ENCODE results near the gene COL4A1.

COL4A1 gene

GRCh38 chr13:110176431-110176830 is 130.5 kb downstream of the COL4A1 start:
- in situ Hi-C loops (cut with MboI; ENCODE audit: low sequenced_read_pairs) = no loop called here

GRCh38 chr13:110173247-110173818 is 133.6 kb downstream of the COL4A1 start:
- in situ Hi-C loops (cut with MboI; ENCODE audit: low sequenced_read_pairs) = no loop called here

DNA sequence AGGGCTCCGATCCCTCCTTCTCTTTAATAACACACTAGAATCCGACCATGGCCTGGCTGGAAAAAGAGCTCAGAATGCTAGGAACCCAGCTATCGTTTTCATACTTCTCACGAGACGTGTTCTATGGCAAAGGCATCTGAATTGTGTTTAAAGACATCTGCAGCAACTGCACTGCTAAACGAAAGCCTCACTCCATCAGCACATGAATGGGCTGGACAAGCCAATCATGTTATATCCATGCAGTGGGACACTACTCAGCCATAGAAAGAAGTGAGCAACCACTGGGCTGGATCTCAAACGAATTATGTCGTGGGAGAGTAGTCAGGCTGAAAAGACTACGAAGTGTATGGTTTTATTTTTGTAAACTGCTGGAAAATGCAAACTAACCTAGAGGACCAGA is 136.1 kb downstream of the COL4A1 start:
- in situ Hi-C loops (cut with MboI; ENCODE audit: low sequenced_read_pairs) = no loop called here

GRCh38 chr13:110170020-110170790 is 136.8 kb downstream of the COL4A1 start:
- in situ Hi-C loops (cut with MboI; ENCODE audit: low sequenced_read_pairs) = no loop called here

DNA sequence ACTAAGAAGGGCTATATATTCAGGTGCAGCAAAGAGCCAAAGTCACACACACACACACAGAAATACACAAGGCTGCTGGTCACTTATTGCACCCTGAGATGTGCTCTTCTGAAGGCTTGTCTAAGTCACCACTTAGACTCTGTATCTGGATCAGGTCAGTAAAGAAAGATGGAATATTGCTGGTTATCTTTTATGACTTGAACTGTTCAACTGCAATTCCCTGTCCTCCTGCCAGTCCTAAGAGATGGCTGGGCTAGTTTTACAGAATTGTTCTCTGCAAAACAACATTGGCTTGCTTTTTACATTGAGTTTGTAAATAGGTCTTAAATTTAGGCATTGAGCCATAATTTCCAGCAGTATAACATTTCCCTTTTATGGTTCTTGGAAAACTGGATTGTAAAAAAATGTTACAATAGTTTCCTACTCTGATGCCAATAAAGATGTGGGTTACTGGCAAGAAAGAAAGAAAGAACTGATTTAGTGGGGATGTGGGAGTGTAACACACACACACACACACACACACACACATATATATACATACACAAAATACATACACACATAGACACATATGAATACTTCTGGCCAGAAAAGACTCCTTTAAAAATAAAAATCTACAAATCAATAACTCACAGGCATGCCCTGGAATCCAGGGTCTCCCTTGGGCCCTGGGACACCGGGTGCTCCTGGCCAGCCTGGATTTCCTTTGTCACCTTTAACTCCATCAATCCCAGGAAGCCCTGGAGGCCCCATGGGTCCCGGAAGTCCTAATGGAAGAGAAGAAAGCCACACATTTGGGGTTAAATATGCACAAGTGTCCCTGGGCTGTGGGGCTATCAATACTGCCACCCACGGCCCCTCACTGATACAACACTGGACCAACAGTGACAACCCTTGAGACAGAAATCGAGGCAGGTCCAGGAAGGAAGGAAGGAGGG is 137.7 kb downstream of the COL4A1 start:
- in situ Hi-C loops (cut with MboI; ENCODE audit: low sequenced_read_pairs) = no loop called here

GRCh38 chr13:110166598-110166997 is 140.4 kb downstream of the COL4A1 start:
- in situ Hi-C loops (cut with MboI; ENCODE audit: low sequenced_read_pairs) = no loop called here

- in situ Hi-C loops (cut with MboI; ENCODE audit: low sequenced_read_pairs) = no loop called here
These were observed 142.3 kb downstream of the COL4A1 start for GRCh38 chr13:110164706-110165105.

- in situ Hi-C loops (cut with MboI; ENCODE audit: low sequenced_read_pairs) = no loop called here
These were observed 143.9 kb downstream of the COL4A1 start for GRCh38 chr13:110162866-110163658.

- in situ Hi-C loops (cut with MboI; ENCODE audit: low sequenced_read_pairs) = no loop called here
These were observed 144.9 kb downstream of the COL4A1 start for GRCh38 chr13:110162053-110162452.

DNA sequence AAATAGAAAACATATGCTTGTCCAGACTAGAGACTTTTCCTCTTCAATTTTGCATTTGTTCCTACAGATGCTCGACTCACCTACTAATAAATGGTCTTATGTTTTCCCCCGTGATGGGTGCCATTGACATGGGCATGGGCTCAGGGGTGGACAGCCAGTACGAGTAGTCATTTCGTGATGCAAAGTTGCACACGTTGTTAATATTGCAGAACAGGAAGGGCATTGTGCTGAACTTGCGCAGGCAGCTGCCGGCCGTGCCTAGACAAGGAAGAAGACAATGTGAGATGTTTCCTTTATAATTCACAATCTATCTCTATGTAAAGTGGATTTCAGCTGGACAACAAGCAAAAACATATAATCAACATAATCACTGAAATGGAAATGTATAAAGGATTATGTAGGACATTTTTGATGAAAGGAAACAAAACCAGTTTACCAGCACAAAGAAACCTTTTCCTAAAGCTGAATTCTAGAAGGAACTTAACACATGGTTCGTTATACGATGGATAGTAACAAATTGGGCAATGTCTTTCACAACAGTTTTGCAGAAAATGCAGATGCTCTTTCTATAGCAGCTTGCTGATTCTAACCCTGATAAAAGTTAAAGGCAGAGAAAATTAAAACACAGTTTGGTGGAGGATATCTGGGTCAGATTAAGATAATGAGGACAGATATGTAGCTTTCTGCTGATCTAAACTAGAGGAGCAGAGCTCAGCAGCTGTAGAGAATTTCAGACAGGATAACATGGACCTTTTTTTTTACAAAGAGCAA is 145.7 kb downstream of the COL4A1 start:
- in situ Hi-C loops (cut with MboI; ENCODE audit: low sequenced_read_pairs) = no loop called here

GRCh38 chr13:110158226-110158625 is 148.7 kb downstream of the COL4A1 start:
- in situ Hi-C loops (cut with MboI; ENCODE audit: low sequenced_read_pairs) = no loop called here

DNA sequence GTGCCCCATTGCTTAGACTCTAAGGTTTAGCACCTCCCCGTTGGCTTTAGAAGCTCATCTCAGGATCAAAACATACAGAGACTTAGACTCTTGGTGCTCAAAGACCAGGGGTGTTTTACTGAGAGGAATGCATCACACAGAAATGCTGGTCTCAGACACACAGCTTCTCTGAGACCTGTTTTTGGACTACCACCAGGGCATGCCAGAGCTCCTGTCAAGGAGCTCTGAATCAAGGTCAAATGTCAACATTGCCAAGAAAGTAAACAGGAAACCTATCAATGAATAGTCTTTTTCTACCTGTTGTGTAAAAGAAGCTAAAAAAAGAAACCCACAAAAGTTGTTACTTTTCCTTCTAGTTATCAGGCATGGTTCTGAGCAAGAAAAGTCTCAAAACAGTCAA is 149.2 kb downstream of the COL4A1 start:
- in situ Hi-C loops (cut with MboI; ENCODE audit: low sequenced_read_pairs) = no loop called here

- in situ Hi-C loops (cut with MboI; ENCODE audit: low sequenced_read_pairs) = no loop called here
These were observed 150.5 kb downstream of the COL4A1 start for GRCh38 chr13:110156301-110157049.

GRCh38 chr13:110155072-110155471 is 151.9 kb downstream of the COL4A1 start:
- in situ Hi-C loops (cut with MboI; ENCODE audit: low sequenced_read_pairs) = no loop called here

- in situ Hi-C loops (cut with MboI; ENCODE audit: low sequenced_read_pairs) = no loop called here
These were observed 152.5 kb downstream of the COL4A1 start for GRCh38 chr13:110154410-110154933.

GRCh38 chr13:110152351-110152750 is 154.6 kb downstream of the COL4A1 start:
- in situ Hi-C loops (cut with MboI; ENCODE audit: low sequenced_read_pairs) = no loop called here

GRCh38 chr13:110151462-110151861 is 155.5 kb downstream of the COL4A1 start:
- in situ Hi-C loops (cut with MboI; ENCODE audit: low sequenced_read_pairs) = no loop called here

DNA sequence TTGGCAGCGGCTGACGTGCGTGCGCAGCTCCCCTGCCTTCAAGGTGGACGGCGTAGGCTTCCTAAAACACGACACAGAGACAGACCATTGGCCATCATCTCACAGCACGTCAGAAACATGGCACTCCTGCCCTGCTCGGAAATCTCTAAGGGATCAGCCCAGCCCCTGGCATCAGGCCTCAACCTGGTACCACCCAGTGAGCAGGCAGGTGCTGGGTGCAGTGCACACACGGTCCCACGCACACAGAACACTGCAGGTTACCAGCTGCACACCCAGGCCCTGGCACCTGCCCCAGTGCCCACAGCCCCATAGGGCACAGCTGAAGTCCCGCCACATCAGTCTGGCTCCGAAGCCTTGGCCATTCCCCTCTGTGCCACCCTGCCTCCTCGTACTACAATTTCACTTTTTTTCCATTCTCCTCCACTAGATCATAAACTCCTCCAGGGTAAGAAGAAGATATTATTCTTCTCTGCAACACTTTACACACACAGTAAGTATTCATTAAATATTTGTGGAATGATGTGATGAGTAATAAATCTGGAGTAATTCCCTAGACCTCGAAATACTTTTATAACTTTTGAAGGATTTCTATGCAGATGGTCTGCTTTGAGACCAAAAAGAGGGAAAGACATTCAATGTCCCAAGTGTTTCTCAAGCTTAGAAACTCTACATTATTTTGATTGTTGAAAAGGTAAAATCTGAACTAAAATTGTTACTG is 156.4 kb downstream of the COL4A1 start:
- in situ Hi-C loops (cut with MboI; ENCODE audit: low sequenced_read_pairs) = no loop called here

Measured in HL-60/S4 (cell line).